ENCODE data around the gene MAGOH. TPM values are rescaled to one million over a fixed set of nuclear protein-coding genes. Genes with fewer than 3 reads are reported as not detected.

Gene MAGOH
- total and polyA plus RNA-seq, 2 of the 13 experiments (the other 11 are each of a cell fraction or from before 2014, with no cell fraction given): 24.1 to 87.0 TPM

DNA sequence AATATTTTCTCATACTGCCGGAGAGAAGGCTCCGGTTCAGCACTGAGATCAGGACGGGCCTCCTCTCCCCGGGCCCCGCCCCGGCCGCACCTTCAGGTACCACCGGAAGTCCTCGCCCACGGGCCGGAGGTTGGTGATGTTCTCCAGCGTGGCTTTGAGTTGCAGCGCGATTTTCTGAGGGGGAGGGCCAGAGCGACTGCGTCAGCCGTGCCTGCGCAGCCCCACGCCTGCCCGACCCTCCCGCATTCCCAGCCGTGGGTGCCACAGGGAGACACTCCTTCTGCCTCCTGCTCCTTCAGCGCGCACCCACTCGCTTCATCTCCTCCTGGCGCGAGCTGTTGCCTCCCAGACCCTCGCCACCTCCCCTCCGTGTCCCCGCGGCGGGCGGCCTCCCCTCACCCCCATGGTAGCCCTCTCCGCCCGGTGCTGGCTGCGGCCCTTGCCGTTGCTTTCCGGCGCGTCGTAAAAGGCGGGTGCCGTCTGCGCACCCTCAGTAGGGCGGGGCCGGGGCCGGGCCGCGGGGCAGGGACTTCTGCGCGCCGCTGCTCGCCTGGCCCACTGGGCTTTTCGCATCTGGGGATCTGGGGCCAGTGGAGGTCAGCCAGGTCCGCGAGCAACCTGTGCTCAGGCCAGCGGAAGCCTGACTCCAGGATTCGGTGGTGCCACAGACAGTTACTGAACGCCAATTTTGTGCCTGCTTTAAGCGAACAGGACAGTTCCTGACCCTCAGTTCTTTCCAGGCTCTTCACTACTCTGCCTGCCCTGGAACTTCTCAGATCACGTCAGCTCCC is 18.0 kb downstream of the MAGOH start, which contains the start of gene CZIB (continued):
- TF ChIP-seq, protein P1, sequence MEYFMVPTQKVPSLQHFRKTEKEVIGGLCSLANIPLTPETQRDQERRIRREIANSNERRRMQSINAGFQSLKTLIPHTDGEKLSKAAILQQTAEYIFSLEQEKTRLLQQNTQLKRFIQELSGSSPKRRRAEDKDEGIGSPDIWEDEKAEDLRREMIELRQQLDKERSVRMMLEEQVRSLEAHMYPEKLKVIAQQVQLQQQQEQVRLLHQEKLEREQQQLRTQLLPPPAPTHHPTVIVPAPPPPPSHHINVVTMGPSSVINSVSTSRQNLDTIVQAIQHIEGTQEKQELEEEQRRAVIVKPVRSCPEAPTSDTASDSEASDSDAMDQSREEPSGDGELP (IDR thresholded peaks at IDR 0.05; ENCODE audit: borderline replicate concordance, low read depth): no peak; the same call in 1 of the 2 replicates
- TF ChIP-seq ATRX (CRISPR knock-in tag; IDR thresholded peaks at IDR 0.05; ENCODE audit: borderline replicate concordance) (no peak), FOXA1 (IDR thresholded peaks at IDR 0.05) (no peak), FOXA1 (CRISPR knock-in tag; IDR thresholded peaks at IDR 0.05) (0 out of 2 replicates have a peak, but pooled peaks have one; percentile 3), SUZ12 (IDR thresholded peaks at IDR 0.05; ENCODE audit: low read depth, low read length) (no peak), SRSF1 (optimal IDR thresholded peaks at IDR 0.05; ENCODE audit: low read depth, low read length) (peak; percentile 94), GPN1 (CRISPR knock-in tag; IDR thresholded peaks at IDR 0.05; ENCODE audit: borderline replicate concordance) (no peak), ZSCAN31 (CRISPR knock-in tag; IDR thresholded peaks at IDR 0.05; ENCODE audit: low read depth) (peak; percentile 95), FOXK1 (CRISPR knock-in tag; IDR thresholded peaks at IDR 0.05; ENCODE audit: borderline replicate concordance, low read depth) (peak; percentile 71), ZNF792 (CRISPR knock-in tag; IDR thresholded peaks at IDR 0.05) (peak; percentile 43; the same call in 1 of the 2 replicates), ZNF138 (CRISPR knock-in tag; IDR thresholded peaks at IDR 0.05; ENCODE audit: low read depth) (0 out of 2 replicates have a peak, but pooled peaks have one; percentile 54), ZNF296 (CRISPR knock-in tag; conservative IDR thresholded peaks at IDR 0.05) (no peak), STAT5B (CRISPR knock-in tag; IDR thresholded peaks at IDR 0.05) (no peak), ZNF224 (CRISPR knock-in tag; IDR thresholded peaks at IDR 0.05) (peak; percentile 51; the same call in 1 of the 2 replicates), SMC3 (IDR thresholded peaks at IDR 0.05; ENCODE audit: low read length) (no peak), NKX3-1 (CRISPR knock-in tag; IDR thresholded peaks at IDR 0.05) (peak; percentile 84; the same call in 1 of the 2 replicates)
- TF ChIP-seq, protein P2, sequence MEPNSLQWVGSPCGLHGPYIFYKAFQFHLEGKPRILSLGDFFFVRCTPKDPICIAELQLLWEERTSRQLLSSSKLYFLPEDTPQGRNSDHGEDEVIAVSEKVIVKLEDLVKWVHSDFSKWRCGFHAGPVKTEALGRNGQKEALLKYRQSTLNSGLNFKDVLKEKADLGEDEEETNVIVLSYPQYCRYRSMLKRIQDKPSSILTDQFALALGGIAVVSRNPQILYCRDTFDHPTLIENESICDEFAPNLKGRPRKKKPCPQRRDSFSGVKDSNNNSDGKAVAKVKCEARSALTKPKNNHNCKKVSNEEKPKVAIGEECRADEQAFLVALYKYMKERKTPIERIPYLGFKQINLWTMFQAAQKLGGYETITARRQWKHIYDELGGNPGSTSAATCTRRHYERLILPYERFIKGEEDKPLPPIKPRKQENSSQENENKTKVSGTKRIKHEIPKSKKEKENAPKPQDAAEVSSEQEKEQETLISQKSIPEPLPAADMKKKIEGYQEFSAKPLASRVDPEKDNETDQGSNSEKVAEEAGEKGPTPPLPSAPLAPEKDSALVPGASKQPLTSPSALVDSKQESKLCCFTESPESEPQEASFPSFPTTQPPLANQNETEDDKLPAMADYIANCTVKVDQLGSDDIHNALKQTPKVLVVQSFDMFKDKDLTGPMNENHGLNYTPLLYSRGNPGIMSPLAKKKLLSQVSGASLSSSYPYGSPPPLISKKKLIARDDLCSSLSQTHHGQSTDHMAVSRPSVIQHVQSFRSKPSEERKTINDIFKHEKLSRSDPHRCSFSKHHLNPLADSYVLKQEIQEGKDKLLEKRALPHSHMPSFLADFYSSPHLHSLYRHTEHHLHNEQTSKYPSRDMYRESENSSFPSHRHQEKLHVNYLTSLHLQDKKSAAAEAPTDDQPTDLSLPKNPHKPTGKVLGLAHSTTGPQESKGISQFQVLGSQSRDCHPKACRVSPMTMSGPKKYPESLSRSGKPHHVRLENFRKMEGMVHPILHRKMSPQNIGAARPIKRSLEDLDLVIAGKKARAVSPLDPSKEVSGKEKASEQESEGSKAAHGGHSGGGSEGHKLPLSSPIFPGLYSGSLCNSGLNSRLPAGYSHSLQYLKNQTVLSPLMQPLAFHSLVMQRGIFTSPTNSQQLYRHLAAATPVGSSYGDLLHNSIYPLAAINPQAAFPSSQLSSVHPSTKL (CRISPR knock-in tag; IDR thresholded peaks at IDR 0.05): peak; percentile 69
- TF ChIP-seq, protein P3, sequence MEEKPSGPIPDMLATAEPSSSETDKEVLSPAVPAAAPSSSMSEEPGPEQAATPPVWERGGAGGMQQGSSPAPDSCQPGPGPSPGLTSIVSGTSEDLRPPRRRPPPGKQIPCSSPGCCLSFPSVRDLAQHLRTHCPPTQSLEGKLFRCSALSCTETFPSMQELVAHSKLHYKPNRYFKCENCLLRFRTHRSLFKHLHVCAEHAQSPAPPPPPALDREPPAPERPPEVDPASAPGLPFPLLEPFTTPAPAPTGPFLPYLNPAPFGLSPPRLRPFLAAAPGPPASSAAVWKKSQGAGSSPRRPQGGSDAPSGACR (CRISPR knock-in tag; IDR thresholded peaks at IDR 0.05): peak; percentile 83; the same call in 1 of the 2 replicates
- TF ChIP-seq, protein P4, sequence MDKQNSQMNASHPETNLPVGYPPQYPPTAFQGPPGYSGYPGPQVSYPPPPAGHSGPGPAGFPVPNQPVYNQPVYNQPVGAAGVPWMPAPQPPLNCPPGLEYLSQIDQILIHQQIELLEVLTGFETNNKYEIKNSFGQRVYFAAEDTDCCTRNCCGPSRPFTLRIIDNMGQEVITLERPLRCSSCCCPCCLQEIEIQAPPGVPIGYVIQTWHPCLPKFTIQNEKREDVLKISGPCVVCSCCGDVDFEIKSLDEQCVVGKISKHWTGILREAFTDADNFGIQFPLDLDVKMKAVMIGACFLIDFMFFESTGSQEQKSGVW (CRISPR knock-in tag; IDR thresholded peaks at IDR 0.05; ENCODE audit: borderline replicate concordance): no peak
- TF ChIP-seq, protein P5, sequence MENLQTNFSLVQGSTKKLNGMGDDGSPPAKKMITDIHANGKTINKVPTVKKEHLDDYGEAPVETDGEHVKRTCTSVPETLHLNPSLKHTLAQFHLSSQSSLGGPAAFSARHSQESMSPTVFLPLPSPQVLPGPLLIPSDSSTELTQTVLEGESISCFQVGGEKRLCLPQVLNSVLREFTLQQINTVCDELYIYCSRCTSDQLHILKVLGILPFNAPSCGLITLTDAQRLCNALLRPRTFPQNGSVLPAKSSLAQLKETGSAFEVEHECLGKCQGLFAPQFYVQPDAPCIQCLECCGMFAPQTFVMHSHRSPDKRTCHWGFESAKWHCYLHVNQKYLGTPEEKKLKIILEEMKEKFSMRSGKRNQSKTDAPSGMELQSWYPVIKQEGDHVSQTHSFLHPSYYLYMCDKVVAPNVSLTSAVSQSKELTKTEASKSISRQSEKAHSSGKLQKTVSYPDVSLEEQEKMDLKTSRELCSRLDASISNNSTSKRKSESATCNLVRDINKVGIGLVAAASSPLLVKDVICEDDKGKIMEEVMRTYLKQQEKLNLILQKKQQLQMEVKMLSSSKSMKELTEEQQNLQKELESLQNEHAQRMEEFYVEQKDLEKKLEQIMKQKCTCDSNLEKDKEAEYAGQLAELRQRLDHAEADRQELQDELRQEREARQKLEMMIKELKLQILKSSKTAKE (CRISPR knock-in tag; IDR thresholded peaks at IDR 0.05; ENCODE audit: borderline replicate concordance): peak; percentile 39; the same call in 1 of the 2 replicates

Measured in HepG2 (cell line).